HG03196 (cell line): ENCODE data around the gene SNX15.
A peak's percentile ranks its signal among the peaks of the same experiment; 100 is the strongest.

Source experiments
- ATAC-seq: cut with Tn5 transposase; IDR thresholded peaks from one replicate; pipeline ENCODE4 v1.9.1; 2021; ENCODE audit not compliant: unreplicated experiment

Gene SNX15

DNA sequence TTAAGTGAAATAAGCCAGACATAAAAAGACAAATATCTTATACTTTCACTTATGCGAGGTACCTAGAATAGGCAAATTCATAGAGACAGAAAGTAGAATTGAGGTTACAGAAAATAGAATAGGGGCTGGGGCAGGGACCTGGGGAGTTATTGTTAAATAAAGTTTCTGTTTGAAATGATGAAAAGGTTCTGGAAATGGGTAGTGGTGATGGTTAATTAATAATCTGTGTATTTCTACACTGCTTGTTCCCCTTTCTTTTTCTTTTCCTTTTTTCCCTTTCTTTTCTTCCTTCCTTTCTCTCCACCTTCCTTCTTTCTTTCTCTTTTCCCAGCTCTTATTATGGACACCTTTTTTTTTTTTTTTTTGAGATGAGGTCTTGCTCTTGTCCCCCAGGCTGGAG, 28.3 kb downstream of the SNX15 start:
- no peak for ATAC-seq

GRCh38 chr11:65056999-65057398, 29.8 kb downstream of the SNX15 start:
- no peak for ATAC-seq

- ATAC-seq, result no peak
These were observed 30.3 kb downstream of the SNX15 start for GRCh38 chr11:65057526-65057925.

GRCh38 chr11:65058012-65058411, 30.8 kb downstream of the SNX15 start:
- ATAC-seq, result no peak

DNA sequence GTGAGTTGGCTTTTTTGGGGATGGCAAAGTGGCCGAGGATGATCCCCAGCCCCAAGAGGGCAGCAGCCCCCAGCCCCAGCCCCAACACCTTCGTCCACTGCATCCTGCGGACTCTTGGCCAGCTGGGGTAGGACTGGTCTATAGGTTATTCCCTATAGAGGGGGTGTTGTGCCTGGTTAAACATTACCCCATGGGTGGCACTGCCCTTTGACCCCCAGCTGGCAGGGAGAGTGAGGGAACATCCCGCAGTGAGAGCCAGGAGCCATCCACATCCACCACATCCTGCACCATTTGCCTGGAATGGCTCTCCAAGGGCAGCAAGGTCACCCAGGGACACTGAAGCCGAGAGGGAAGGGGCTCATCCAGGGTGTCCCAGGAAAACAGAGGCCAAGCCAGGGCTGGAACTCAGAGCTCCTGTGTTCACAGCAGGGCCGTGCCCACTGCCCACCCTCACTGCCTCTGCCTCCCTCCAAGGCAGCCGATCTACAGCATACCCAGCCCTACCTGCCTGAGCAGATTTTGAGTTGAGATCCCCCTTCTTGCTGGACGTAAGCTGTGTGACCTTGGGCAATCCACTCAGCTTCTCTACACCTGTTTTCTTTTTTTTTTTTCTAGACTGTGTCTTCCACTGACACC, 31.3 kb downstream of the SNX15 start, which contains the start of gene NAALADL1:
Gene NAALADL1, minus strand, starts transcription at position 135 of the 636 bp plus-strand sequence. Its CDS starts 32 bp downstream, at position 103.
- ATAC-seq, result no peak

- ATAC-seq, result no peak
These were observed 32.3 kb downstream of the SNX15 start for GRCh38 chr11:65059523-65059922.

- no peak for ATAC-seq
These were observed 33.0 kb downstream of the SNX15 start for GRCh38 chr11:65059959-65060824.

GRCh38 chr11:65060913-65061408, 33.7 kb downstream of the SNX15 start:
- no peak for ATAC-seq

- no peak for ATAC-seq
These were observed 36.3 kb downstream of the SNX15 start for GRCh38 chr11:65063532-65063931.

DNA sequence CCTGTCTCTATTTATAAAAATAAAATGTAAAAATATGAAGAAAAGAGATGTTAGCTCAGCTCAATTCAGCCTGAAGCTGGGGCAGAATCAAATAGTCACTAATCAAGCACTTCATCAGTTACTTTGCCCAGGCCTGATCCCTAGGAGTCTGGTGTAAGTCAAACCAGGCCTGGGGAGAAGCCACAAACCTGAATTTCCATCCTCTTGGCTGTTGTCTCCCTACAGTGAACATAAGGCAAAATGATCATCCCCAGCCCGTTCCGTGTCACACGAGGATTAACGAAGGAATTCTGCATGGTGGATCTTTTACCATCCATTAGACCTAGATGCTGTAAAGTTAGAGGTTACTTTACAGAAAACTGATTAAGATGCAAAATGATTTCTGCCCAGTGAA, 37.6 kb downstream of the SNX15 start:
- no peak for ATAC-seq

DNA sequence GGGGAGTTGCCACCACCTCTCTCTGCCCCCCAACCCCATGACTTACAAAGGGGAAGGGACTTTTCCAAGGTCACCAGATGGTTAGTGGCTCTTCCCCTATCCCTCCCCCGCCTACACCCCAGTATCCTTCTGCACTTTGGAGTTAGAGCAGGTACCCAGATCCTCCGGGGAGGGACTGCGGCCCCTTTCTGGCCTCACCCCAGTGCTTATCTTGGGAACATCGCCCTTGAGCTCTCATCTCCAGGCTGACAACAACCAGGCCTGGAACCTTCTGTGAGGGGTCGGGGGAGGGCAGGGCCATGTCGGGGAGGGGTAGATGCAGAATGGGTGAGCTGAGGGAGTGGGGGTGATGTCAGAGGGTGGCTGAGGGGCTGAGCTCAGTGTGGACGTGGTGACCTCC, 38.6 kb downstream of the SNX15 start:
- ATAC-seq, result no peak

DNA sequence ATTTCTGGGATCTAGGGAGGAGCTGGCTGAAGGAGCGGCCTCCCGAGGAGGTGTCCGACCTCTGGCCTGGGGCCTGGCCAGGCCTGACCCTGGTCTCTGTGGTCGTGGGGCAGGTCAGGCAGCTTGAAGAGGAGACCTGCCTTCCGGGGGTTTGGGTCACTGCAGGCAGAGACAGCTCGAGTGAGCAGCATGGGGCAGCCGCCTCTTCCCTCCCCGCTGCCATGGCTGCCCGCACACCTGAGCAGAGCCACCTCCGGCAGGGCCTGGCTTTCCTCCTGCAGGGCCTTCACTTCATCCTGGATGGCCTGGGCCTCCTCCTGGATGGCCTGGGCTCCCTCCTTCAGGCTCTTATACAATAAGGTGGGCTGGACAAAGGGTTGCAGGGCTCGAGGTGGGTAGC, 39.1 kb downstream of the SNX15 start:
- no peak for ATAC-seq

DNA sequence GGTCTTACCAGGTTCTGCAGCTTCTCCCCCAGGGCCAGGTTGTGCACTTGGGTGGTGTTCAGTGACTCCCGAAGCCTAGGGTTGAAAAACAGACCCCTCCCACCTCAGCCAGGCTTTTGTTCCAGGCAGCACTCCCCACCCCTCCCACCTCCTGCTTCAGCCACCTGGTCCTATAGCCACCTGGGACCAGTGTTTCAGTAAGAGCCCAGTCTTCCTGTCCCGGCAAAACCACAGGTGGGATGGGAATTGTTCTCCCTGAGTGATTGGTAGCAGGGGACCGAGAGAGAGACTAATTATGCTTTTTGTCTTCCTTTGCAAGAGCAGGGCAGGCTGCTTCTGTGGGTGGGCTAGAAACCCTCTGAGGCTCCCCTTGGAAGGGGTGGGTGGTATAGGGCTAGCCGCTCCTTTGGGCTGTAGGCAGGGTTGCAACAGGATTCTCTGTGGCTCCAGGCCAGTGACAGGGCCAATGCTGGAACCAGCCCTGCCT, 39.6 kb downstream of the SNX15 start:
- no peak for ATAC-seq

DNA sequence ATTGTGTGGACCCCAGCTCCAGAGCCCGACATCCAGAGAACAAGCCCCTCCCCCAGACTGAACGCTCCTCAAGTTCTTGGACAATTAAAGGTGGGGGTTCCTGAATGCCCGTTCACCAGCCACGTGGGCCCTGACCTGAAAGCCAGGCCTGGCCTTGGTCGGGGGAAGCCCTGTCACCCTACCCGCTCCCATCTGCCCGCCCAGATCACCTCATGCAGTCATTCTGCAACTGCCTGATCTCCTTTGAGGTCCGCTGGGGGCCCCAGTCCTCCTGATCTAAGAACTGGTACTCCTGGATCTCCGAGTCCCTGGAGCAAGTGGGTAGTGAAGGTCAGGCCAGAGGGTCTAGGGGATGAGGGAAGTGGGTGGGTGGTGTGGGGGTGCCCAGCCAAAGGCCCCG, 40.2 kb downstream of the SNX15 start:
- no peak for ATAC-seq

- ATAC-seq, result no peak
These were observed 42.0 kb downstream of the SNX15 start for GRCh38 chr11:65069217-65069616.

GRCh38 chr11:65071907-65072630, 44.8 kb downstream of the SNX15 start:
- no peak for ATAC-seq

DNA sequence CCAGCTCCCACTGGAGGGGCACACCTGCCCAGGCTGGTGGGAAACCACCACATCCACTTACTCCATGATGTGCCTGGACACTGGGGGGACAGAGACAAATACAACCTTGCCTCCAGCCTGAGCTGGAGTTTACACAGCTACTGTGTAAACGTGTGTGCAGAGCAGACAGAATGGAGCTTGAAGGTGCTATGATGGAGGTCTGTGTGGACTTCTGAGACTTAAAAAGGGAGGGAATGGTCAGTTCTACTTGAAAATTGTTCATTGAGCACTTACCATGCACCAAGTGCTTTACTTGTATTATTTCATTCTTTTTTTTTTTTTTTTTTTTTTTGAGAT, 45.4 kb downstream of the SNX15 start:
- ATAC-seq, result no peak

GRCh38 chr11:65077451-65077850, 50.2 kb downstream of the SNX15 start:
- no peak for ATAC-seq

DNA sequence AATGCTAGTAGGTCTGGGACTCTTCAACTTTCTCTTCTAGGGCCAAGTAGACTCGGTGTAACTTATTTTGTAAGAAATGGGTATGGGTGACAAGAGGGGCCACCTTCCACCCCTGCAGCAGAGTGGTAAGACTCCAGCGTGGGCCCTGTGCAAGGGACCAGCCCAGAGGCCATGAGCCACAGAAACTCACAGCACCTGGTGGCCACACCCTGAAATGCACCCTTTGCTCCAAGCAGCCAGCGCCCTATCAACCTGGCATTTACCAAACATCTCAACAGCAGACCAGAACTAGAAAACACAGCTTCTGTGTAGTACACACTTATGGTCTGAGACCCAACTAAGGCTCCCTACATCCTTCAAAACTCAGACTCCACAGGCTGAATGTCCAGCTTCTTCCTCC, 50.9 kb downstream of the SNX15 start:
- no peak for ATAC-seq

DNA sequence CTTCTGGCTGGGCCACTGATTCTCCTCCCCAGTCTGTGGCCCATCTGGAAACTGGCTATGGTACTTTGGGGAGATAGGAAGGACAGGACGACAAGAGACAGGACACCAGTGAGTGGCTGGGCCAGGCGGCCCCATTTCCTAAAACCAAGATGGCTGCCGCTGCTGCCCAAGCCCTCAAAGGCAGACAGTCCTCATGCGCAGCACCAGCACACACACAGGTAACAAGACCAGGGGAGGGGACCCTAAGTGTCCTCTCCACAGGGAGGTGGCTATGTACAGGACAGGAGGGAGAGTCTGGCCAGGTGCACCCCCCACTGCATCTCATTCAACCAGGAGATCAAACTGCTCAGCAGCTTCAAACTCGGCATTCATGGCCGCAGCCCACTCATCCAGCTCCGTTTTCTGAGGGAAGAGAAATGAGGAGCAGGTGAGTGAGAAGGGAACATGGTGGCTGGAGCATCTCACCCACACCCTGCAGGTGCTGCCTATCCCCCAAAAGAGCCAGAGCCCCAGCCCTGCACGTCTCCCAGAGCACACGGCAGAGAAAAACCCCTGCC, 51.6 kb downstream of the SNX15 start:
- ATAC-seq, result no peak

- ATAC-seq, result peak; percentile 14
These were observed 56.0 kb downstream of the SNX15 start for GRCh38 chr11:65083134-65083833.
